Measurements from ENCODE around the gene ARL6IP4. TPM values are rescaled to one million over a fixed set of nuclear protein-coding genes. Genes with fewer than 3 reads are reported as not detected.

The ARL6IP4 gene
- total RNA-seq, 1 experiment from 2014 or later = 189 TPM

GRCh38 chr12:122988036-122988435 lies 7.6 kb downstream of the ARL6IP4 start:
- no peak for DNase-seq (ENCODE audit: low spot score)
- no TSS peak for BruUV-seq (replicated peaks)
- intact Hi-C loops (cut with micrococcal nuclease; ENCODE audit: unreplicated experiment) = no loop called here
- Histone ChIP-seq H3K9me3 (ENCODE audit: low read depth, low read length, poor library complexity, severe bottlenecking) (no peaks in the 10 kb centered on the region), H3K4me3 (ENCODE audit: low read depth, low read length, poor library complexity, severe bottlenecking) (no peak overlapping the region), H3K27me3 (replicated peaks; ENCODE audit: insufficient read depth, low read depth, low read length, poor library complexity) (no peaks in the 10 kb centered on the region), H3K36me3 (ENCODE audit: insufficient read depth, low read length, poor library complexity, severe bottlenecking) (no peaks in the 10 kb centered on the region), H3K27ac (ENCODE audit: low read depth, low read length, poor library complexity, severe bottlenecking) (no peak overlapping the region), H3K4me1 (ENCODE audit: insufficient read depth, low read length, poor library complexity, severe bottlenecking) (no peaks in the 10 kb centered on the region)
- no peak for TF ChIP-seq EZH2 (IDR thresholded peaks at IDR 0.05; ENCODE audit: borderline replicate concordance, low read depth, low read length, poor library complexity, severe bottlenecking)
- TF ChIP-seq, protein P1, sequence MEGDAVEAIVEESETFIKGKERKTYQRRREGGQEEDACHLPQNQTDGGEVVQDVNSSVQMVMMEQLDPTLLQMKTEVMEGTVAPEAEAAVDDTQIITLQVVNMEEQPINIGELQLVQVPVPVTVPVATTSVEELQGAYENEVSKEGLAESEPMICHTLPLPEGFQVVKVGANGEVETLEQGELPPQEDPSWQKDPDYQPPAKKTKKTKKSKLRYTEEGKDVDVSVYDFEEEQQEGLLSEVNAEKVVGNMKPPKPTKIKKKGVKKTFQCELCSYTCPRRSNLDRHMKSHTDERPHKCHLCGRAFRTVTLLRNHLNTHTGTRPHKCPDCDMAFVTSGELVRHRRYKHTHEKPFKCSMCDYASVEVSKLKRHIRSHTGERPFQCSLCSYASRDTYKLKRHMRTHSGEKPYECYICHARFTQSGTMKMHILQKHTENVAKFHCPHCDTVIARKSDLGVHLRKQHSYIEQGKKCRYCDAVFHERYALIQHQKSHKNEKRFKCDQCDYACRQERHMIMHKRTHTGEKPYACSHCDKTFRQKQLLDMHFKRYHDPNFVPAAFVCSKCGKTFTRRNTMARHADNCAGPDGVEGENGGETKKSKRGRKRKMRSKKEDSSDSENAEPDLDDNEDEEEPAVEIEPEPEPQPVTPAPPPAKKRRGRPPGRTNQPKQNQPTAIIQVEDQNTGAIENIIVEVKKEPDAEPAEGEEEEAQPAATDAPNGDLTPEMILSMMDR (conservative IDR thresholded peaks at IDR 0.05; ENCODE audit: low read depth, low read length) = no peak
- POLR2A ChIA-PET (ENCODE audit: low non-redundant PET) = no interaction called here
- CTCF ChIA-PET = no interaction called here

DNA sequence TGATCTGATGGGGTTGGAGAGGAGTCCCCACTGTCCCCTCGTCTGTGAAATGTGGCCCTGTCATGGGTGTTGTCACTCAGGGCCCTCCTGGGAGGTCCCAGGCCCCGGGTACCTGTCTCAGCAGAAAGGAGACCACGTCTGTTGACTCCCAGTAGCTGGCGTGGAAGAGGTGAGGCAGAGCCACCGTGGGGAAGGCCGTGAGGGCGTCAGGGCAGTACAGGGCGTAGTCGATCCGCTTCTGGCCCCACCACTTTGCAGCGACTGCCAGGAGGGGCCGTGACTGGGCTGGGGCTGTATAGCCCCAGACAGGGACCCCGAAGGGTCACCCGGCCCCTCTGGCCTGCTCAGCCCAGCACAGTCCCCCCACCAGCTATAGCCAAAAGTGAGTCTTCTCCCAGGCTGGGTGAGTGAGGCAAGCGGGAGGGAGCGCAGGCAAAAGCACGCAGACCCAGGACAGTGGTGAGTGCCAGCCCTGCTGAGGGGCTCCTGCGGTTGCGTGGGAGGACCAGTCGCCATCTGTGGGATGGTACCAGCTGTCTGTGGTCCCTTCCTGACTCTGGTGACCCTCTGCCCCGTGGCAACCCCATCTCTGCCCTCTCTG lies 8.2 kb downstream of the ARL6IP4 start:
- no peak for DNase-seq (ENCODE audit: low spot score)
- H3K9me3 ChIP-seq (ENCODE audit: low read depth, low read length, poor library complexity, severe bottlenecking) = no peaks in the 10 kb centered on the region
- H3K27ac ChIP-seq (ENCODE audit: low read depth, low read length, poor library complexity, severe bottlenecking) = no peak overlapping the region
- intact Hi-C loops (cut with micrococcal nuclease; ENCODE audit: unreplicated experiment) = no loop called here
- no peaks in the 10 kb centered on the region for H3K27me3 ChIP-seq (replicated peaks; ENCODE audit: insufficient read depth, low read depth, low read length, poor library complexity)
- ChIA-PET CTCF (interaction anchor here (1.0 kb wide), 1 partner anchor 249 kb away, joined by 4 read pairs; no protein-coding TSS in a partner anchor), POLR2A (ENCODE audit: low non-redundant PET) (no interaction called here)
- BruUV-seq (replicated peaks) = no TSS peak
- no peak for TF ChIP-seq EZH2 (IDR thresholded peaks at IDR 0.05; ENCODE audit: borderline replicate concordance, low read depth, low read length, poor library complexity, severe bottlenecking)
- TF ChIP-seq, protein P1 (conservative IDR thresholded peaks at IDR 0.05; ENCODE audit: low read depth, low read length) = no peak
- H3K36me3 ChIP-seq (ENCODE audit: insufficient read depth, low read length, poor library complexity, severe bottlenecking) = no peaks in the 10 kb centered on the region
- no peak overlapping the region for H3K4me3 ChIP-seq (ENCODE audit: low read depth, low read length, poor library complexity, severe bottlenecking)
- H3K4me1 ChIP-seq (ENCODE audit: insufficient read depth, low read length, poor library complexity, severe bottlenecking) = no peaks in the 10 kb centered on the region

GRCh38 chr12:122989225-122989839 lies 8.9 kb downstream of the ARL6IP4 start:
- Histone ChIP-seq H3K27me3 (replicated peaks; ENCODE audit: insufficient read depth, low read depth, low read length, poor library complexity) (no peaks in the 10 kb centered on the region), H3K9me3 (ENCODE audit: low read depth, low read length, poor library complexity, severe bottlenecking) (no peaks in the 10 kb centered on the region), H3K36me3 (ENCODE audit: insufficient read depth, low read length, poor library complexity, severe bottlenecking) (no peaks in the 10 kb centered on the region), H3K27ac (ENCODE audit: low read depth, low read length, poor library complexity, severe bottlenecking) (no peak overlapping the region), H3K4me3 (ENCODE audit: low read depth, low read length, poor library complexity, severe bottlenecking) (no peak overlapping the region), H3K4me1 (ENCODE audit: insufficient read depth, low read length, poor library complexity, severe bottlenecking) (no peaks in the 10 kb centered on the region)
- ChIA-PET POLR2A (ENCODE audit: low non-redundant PET) (no interaction called here), CTCF (interaction anchor here (1.0 kb wide), 1 partner anchor 249 kb away, joined by 4 read pairs; no protein-coding TSS in a partner anchor)
- TF ChIP-seq, protein P1 (conservative IDR thresholded peaks at IDR 0.05; ENCODE audit: low read depth, low read length) = no peak
- no peak for TF ChIP-seq EZH2 (IDR thresholded peaks at IDR 0.05; ENCODE audit: borderline replicate concordance, low read depth, low read length, poor library complexity, severe bottlenecking)
- no peak for DNase-seq (ENCODE audit: low spot score)
- intact Hi-C loops (cut with micrococcal nuclease; ENCODE audit: unreplicated experiment) = no loop called here
- no TSS peak for BruUV-seq (replicated peaks)

Measured in A673 (cell line).